LNCaP clone FGC (cell line): ENCODE data around the gene CSRP1.

ENCODE experiments used
- DNase-seq: peaks from one replicate; pipeline ENCODE4 v3.0.0-alpha.2; 2011; ENCODE audit warnings: low read depth
- H3K4me3 ChIP-seq: 2 replicates; pipeline ENCODE4 v1.5.1; 2011; ENCODE audit warnings: mild to moderate bottlenecking, low read depth, low read length, control low read depth
- TF ChIP-seq, protein P1 (sequence below): IDR thresholded peaks from 2 replicates; pipeline ENCODE4 v1.5.1; 2012; ENCODE audit warnings: mild to moderate bottlenecking; ENCODE audit not compliant: control insufficient read depth, insufficient read depth; ENCODE audit errors: extremely low read depth

The CSRP1 gene

DNA sequence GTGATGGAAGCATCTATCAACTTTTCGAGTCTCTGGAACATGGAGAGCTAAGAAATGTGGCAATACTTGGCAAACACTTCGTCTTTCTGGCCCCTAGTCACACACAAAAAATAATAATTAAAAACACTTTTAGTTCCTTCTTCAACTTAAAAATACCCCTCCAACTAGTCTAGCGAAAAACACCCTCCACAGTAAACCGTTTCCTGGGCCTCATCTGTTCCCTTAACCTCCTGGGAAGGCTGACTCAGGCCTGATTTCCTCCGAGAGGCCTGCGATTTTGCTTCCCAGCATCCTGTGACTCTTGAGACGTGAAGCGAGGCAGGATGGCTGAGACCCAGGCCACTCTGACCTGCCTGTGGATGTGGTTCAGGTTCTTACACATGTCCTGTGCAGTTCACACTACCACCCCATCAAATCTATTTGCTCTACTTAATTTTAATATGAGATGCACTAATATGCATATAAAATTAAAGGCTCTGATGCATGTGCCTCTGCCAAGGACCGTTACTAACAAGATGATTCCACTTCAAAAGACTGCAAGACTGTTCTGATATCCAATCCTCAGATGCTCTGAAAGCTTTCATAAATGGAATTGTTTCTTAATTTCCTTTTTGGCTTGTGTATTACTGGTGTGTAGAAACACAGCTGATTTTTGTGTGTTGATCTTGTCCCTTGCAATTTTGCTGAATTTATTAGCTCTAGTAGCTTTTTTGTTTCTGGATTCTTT is 35.5 kb upstream of the CSRP1 start:
- no peak overlapping the region for H3K4me3 ChIP-seq
- TF ChIP-seq, protein P1, sequence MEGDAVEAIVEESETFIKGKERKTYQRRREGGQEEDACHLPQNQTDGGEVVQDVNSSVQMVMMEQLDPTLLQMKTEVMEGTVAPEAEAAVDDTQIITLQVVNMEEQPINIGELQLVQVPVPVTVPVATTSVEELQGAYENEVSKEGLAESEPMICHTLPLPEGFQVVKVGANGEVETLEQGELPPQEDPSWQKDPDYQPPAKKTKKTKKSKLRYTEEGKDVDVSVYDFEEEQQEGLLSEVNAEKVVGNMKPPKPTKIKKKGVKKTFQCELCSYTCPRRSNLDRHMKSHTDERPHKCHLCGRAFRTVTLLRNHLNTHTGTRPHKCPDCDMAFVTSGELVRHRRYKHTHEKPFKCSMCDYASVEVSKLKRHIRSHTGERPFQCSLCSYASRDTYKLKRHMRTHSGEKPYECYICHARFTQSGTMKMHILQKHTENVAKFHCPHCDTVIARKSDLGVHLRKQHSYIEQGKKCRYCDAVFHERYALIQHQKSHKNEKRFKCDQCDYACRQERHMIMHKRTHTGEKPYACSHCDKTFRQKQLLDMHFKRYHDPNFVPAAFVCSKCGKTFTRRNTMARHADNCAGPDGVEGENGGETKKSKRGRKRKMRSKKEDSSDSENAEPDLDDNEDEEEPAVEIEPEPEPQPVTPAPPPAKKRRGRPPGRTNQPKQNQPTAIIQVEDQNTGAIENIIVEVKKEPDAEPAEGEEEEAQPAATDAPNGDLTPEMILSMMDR, result no peak
- no peak for DNase-seq

DNA sequence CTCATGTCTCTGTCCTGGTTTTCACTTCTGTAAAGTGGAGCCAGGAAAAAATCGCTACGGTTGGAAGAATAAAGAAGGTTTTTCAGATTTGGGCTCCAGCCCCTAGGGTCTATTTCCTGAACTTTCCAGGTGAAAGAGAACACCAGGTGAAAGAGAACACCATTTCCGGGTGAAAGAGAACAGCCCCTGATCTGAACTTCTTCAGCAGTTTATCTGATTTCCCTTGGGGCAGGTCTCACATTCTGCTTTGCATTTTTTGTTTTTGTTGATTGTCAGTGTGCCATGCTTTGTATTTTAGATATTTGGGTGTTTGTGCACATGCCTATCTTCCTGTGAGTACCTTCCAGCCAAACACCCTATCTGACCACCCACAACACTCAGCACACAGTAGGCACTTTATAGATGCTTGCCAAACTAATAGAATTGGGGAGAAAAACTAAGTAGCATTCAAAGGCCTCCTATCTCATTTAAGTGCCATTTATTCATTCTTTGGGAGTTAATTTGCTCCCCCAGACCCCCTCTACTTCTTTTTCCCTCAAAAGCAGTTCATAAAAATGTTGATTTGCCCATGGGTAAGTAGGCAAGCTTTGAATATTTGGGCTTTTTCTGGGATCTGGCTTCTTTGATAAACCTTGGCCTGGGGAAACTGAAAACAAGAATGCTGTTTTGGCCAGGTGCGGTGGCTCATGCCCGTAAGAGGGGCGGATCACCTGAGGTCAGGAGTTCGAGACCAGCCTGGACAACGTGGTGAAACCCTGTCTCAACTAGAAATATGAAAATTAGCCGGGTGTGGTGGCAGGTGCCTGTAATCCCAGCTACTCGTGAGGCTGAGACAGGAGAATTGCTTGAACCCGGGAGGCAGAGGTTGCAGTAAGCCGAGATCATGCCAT is 34.2 kb upstream of the CSRP1 start:
- TF ChIP-seq, protein P1, result no peak
- no peak overlapping the region for H3K4me3 ChIP-seq
- no peak for DNase-seq

DNA sequence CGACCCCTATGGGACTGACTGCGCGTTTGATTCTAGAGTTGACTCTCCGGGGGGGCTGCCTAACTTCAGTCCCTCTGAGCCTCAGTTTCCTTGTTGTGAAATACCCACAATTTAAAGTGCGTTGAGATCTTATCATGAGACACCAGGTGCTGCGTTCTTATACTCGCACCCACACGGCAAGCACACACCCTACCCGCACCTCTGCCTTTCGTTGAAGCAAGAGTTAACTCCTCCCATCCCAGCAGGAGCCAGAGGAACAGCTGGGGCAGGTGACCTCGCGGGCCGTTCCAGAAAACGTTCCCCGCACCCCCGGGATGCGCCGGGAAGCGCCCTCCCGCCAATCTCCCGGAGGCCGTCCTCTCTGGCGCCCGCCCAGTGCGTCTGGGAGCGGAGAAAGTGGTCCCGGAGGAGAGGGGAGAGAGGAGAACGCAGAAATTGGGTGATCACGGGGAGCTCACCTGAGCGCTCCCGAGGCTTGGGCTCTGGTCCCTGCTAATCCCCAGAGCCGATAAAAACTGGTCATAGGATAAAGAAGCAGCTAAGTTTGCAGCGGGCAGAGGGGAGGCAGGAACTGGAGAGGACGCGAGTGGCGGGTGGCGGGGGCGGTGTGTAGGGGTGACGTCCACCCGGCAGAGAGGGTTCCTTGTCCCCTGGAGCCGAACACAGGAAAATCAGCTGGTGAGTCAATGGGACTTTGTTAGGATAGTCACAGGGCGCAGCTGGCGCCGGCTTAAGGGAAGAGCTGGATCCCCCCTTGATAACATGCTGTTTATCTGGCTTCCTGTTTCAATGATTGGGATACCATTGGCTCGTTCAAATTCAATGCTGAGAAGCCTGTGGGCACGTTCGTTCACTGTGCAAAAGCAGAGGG is 32.9 kb upstream of the CSRP1 start:
- DNase-seq, result no peak

DNA sequence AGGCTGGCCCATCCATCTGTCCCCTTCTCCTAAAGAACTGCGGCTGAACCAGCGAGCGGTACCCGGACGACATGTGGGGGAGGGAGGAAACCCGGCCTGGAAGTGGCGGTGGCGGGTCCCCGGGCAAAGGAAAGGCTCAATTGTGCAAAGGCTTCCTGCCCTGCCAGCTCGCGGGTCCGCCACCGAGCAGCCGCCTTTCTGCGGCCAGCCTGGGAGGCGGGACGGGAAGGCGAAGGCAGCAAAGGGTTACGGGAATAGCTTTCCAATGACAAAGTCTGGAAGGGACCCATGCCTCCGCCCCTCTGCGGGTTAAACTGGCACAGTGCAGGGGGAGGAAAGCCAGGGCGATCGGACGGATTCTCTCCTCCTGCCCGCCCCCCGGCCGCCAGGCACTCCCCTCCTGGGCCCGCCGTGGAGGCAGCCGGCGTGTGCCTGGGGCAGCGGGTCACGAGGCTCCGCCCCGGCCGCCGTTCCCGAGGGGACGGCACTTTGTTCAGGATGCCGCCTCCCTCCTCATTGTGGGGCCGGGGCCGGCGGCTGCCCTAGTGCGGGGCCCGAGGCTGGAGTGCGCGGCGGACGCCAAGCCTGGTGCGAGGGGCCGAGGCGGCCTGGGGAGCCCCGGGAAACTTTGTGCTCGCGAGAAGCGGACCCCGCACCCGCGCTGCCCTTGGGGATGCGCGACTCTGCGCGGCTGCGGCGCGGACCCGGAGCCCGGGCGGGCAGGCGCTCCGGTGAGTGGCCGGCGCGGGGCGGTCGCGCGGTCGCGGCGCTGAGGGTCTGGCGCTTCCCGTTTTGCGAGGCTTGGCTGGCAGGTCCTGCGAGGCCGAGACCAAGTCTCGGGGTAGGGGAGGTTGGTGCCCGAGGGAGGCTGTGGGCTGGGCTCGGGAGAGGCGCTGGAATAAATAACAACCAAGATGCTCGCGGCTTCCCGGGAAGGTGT is 32.0 kb upstream of the CSRP1 start, which contains the start of gene NAV1:
Gene NAV1, plus strand, starts transcription at position 516 of the 940 bp plus-strand sequence. CDS start 83,758 bp downstream, outside the sequence.
- TF ChIP-seq, protein P1, result no peak
- DNase-seq, result no peak
- H3K4me3 ChIP-seq, result peak within 1 kb of the TSS; percentile 52

More for the DNA sequence above, 32.9 kb upstream of the CSRP1 start:
- peak overlapping the region; percentile 52 for H3K4me3 ChIP-seq
- TF ChIP-seq, protein P1, result no peak

DNA sequence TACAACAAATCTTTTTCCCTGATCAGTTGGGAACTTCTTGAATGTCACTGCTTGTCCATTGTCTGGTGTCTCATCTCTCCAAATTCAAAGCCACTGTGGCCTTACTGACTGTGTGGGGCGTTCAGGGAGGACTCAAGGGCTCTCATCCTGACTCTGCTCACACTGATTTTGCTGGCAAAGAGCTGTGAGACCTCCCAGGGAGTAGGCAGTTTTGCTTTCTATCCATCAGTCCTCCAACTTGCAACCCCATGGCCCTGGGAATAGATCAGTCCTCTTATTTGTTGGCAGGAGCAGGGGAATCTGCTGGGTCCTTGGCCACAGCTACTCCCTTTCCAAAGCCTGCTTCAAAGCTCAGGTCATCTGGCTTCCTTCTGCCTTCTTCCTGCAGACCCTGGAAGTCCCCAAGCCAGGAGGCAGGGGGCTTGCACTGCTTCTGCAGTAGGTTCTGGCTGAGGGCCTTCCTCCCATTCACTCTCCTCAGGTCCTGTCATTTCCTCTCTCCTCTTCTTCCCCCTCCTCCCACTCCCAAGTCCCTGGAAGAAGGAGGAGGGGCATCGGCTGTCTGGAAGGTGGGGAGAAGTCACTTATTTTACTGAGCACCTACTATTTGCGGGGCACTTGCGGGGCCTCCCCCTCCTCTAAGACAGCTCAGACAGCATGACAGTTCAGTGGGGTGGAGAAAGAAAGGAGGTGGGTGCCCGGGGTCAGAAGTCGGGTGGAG is 31.1 kb upstream of the CSRP1 start:
- peak overlapping the region; percentile 52 for H3K4me3 ChIP-seq
- TF ChIP-seq, protein P1, result no peak
- no peak for DNase-seq
